Fibroblast of pulmonary artery (primary cell): ENCODE measurements around the gene SLC25A26.
A peak's percentile ranks its signal among the peaks of the same experiment; 100 is the strongest.

ENCODE experiments used
- DNase-seq: peaks from one replicate; pipeline ENCODE4 v3.0.0-alpha.2; 2010; ENCODE audit warnings: low read depth
- H3K4me3 ChIP-seq: replicated peaks from 2 replicates; pipeline ENCODE4 v1.5.1; 2011; ENCODE audit warnings: low read depth, mild to moderate bottlenecking, control low read depth, low read length, moderate library complexity
- CTCF ChIP-seq: IDR thresholded peaks from 2 replicates; pipeline ENCODE4 v1.5.1; 2011; ENCODE audit warnings: mild to moderate bottlenecking, control low read depth, low read length, inconsistent platforms; ENCODE audit errors: missing control alignments

The SLC25A26 gene

GRCh38 chr3:66203275-66203674, 17.5 kb upstream of the SLC25A26 start:
- H3K4me3 ChIP-seq, result no peak overlapping the region
- TF ChIP-seq CTCF, result no peak
- no peak for DNase-seq

- TF ChIP-seq CTCF, result no peak
- H3K4me3 ChIP-seq, result no peak overlapping the region
- DNase-seq, result no peak
Measured at GRCh38 chr3:66206806-66207205, 14.0 kb upstream of the SLC25A26 start.

- DNase-seq, result no peak
- no peak for TF ChIP-seq CTCF
Measured at GRCh38 chr3:66208189-66208588, 12.6 kb upstream of the SLC25A26 start.

GRCh38 chr3:66210687-66211295, 10.0 kb upstream of the SLC25A26 start:
- TF ChIP-seq CTCF, result no peak
- DNase-seq, result no peak
- H3K4me3 ChIP-seq, result no peak overlapping the region

More at GRCh38 chr3:66208189-66208588, 12.6 kb upstream of the SLC25A26 start:
- no peak overlapping the region for H3K4me3 ChIP-seq

GRCh38 chr3:66211779-66212178, 9.0 kb upstream of the SLC25A26 start:
- no peak for DNase-seq
- no peak for TF ChIP-seq CTCF
- no peak overlapping the region for H3K4me3 ChIP-seq

- H3K4me3 ChIP-seq, result no peak overlapping the region
- TF ChIP-seq CTCF, result no peak
- DNase-seq, result no peak
Measured at GRCh38 chr3:66215106-66215505, 5.7 kb upstream of the SLC25A26 start.

- DNase-seq, result no peak
- H3K4me3 ChIP-seq, result peak overlapping the region; percentile 74
- TF ChIP-seq CTCF, result no peak
Measured at GRCh38 chr3:66220066-66220465, 735 bp upstream of the SLC25A26 start.
